ENCODE measurements around the gene ELMO2. TPM values are rescaled to one million over a fixed set of nuclear protein-coding genes. Genes with fewer than 3 reads are reported as not detected.
A peak's percentile ranks its signal among the peaks of the same experiment; 100 is the strongest.

The ELMO2 gene
- total RNA-seq, 1 experiment from 2014 or later: 28.4 TPM

- POLR2A ChIA-PET: interaction anchor here (1.1 kb wide), 1 partner anchor 271 kb away, joined by 3 read pairs; no protein-coding TSS in a partner anchor
These were observed 56.0 kb downstream of the ELMO2 start for GRCh38 chr20:46350201-46350985.

More at GRCh38 chr20:46350201-46350985, 56.0 kb downstream of the ELMO2 start:
- Mint-ChIP-seq H3K36me3 (peaks cover 10% of the 10 kb centered on the region), H3K9me3 (no peaks in the 10 kb centered on the region), H3K27ac (peak overlapping the region; percentile 88), H3K4me1 (peaks cover 36% of the 10 kb centered on the region), H3K27me3 (ENCODE audit: low read depth) (no peaks in the 10 kb centered on the region), H3K4me3 (no peak overlapping the region)
- DNase-seq (ENCODE audit: low spot score) (no peak), ATAC-seq (peak; percentile 7)
- TF ChIP-seq NFATC4 (CRISPR knock-in tag; IDR thresholded peaks at IDR 0.05) (no peak), FOXK1 (CRISPR knock-in tag; IDR thresholded peaks at IDR 0.05) (no peak), TEAD1 (CRISPR knock-in tag; IDR thresholded peaks at IDR 0.05) (no peak), NR3C1 (CRISPR knock-in tag; conservative IDR thresholded peaks at IDR 0.05; ENCODE audit: low read depth) (no peak), ESRRA (CRISPR knock-in tag; IDR thresholded peaks at IDR 0.05; ENCODE audit: borderline replicate concordance) (no peak), ZSCAN18 (CRISPR knock-in tag; IDR thresholded peaks at IDR 0.05) (no peak), CREM (CRISPR knock-in tag; IDR thresholded peaks at IDR 0.05) (no peak), JUN (CRISPR knock-in tag; IDR thresholded peaks at IDR 0.05) (no peak), AFF4 (CRISPR knock-in tag; IDR thresholded peaks at IDR 0.05; ENCODE audit: borderline replicate concordance) (no peak), SMAD4 (CRISPR knock-in tag; IDR thresholded peaks at IDR 0.05) (no peak), ZNF396 (CRISPR knock-in tag; IDR thresholded peaks at IDR 0.05; ENCODE audit: borderline replicate concordance) (no peak), NR1H2 (CRISPR knock-in tag; IDR thresholded peaks at IDR 0.05) (no peak), FOXJ3 (CRISPR knock-in tag; IDR thresholded peaks at IDR 0.05; ENCODE audit: borderline replicate concordance) (no peak)
- TF ChIP-seq, protein P1, sequence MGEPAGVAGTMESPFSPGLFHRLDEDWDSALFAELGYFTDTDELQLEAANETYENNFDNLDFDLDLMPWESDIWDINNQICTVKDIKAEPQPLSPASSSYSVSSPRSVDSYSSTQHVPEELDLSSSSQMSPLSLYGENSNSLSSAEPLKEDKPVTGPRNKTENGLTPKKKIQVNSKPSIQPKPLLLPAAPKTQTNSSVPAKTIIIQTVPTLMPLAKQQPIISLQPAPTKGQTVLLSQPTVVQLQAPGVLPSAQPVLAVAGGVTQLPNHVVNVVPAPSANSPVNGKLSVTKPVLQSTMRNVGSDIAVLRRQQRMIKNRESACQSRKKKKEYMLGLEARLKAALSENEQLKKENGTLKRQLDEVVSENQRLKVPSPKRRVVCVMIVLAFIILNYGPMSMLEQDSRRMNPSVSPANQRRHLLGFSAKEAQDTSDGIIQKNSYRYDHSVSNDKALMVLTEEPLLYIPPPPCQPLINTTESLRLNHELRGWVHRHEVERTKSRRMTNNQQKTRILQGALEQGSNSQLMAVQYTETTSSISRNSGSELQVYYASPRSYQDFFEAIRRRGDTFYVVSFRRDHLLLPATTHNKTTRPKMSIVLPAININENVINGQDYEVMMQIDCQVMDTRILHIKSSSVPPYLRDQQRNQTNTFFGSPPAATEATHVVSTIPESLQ (CRISPR knock-in tag; IDR thresholded peaks at IDR 0.05): no peak
- TF ChIP-seq, protein P2, sequence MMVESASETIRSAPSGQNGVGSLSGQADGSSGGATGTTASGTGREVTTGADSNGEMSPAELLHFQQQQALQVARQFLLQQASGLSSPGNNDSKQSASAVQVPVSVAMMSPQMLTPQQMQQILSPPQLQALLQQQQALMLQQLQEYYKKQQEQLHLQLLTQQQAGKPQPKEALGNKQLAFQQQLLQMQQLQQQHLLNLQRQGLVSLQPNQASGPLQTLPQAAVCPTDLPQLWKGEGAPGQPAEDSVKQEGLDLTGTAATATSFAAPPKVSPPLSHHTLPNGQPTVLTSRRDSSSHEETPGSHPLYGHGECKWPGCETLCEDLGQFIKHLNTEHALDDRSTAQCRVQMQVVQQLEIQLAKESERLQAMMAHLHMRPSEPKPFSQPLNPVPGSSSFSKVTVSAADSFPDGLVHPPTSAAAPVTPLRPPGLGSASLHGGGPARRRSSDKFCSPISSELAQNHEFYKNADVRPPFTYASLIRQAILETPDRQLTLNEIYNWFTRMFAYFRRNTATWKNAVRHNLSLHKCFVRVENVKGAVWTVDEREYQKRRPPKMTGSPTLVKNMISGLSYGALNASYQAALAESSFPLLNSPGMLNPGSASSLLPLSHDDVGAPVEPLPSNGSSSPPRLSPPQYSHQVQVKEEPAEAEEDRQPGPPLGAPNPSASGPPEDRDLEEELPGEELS (CRISPR knock-in tag; IDR thresholded peaks at IDR 0.05): no peak
- TF ChIP-seq, protein P3, sequence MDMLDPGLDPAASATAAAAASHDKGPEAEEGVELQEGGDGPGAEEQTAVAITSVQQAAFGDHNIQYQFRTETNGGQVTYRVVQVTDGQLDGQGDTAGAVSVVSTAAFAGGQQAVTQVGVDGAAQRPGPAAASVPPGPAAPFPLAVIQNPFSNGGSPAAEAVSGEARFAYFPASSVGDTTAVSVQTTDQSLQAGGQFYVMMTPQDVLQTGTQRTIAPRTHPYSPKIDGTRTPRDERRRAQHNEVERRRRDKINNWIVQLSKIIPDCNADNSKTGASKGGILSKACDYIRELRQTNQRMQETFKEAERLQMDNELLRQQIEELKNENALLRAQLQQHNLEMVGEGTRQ (CRISPR knock-in tag; IDR thresholded peaks at IDR 0.05): no peak
- TF ChIP-seq, protein P4, sequence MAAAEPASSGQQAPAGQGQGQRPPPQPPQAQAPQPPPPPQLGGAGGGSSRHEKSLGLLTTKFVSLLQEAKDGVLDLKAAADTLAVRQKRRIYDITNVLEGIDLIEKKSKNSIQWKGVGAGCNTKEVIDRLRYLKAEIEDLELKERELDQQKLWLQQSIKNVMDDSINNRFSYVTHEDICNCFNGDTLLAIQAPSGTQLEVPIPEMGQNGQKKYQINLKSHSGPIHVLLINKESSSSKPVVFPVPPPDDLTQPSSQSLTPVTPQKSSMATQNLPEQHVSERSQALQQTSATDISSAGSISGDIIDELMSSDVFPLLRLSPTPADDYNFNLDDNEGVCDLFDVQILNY (CRISPR knock-in tag; IDR thresholded peaks at IDR 0.05): no peak
- TF ChIP-seq, protein P5, sequence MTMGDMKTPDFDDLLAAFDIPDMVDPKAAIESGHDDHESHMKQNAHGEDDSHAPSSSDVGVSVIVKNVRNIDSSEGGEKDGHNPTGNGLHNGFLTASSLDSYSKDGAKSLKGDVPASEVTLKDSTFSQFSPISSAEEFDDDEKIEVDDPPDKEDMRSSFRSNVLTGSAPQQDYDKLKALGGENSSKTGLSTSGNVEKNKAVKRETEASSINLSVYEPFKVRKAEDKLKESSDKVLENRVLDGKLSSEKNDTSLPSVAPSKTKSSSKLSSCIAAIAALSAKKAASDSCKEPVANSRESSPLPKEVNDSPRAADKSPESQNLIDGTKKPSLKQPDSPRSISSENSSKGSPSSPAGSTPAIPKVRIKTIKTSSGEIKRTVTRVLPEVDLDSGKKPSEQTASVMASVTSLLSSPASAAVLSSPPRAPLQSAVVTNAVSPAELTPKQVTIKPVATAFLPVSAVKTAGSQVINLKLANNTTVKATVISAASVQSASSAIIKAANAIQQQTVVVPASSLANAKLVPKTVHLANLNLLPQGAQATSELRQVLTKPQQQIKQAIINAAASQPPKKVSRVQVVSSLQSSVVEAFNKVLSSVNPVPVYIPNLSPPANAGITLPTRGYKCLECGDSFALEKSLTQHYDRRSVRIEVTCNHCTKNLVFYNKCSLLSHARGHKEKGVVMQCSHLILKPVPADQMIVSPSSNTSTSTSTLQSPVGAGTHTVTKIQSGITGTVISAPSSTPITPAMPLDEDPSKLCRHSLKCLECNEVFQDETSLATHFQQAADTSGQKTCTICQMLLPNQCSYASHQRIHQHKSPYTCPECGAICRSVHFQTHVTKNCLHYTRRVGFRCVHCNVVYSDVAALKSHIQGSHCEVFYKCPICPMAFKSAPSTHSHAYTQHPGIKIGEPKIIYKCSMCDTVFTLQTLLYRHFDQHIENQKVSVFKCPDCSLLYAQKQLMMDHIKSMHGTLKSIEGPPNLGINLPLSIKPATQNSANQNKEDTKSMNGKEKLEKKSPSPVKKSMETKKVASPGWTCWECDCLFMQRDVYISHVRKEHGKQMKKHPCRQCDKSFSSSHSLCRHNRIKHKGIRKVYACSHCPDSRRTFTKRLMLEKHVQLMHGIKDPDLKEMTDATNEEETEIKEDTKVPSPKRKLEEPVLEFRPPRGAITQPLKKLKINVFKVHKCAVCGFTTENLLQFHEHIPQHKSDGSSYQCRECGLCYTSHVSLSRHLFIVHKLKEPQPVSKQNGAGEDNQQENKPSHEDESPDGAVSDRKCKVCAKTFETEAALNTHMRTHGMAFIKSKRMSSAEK (CRISPR knock-in tag; IDR thresholded peaks at IDR 0.05; ENCODE audit: borderline replicate concordance): no peak
- CTCF ChIA-PET: interaction anchor here (0.6 to 5.2 kb wide), 7 partner anchors 14 to 336 kb away, joined by 3 to 118 read pairs (median 13); no protein-coding TSS in a partner anchor
